Stimulated activated naive CD4-positive, alpha-beta T cell treated with Interleukin-2 at 50 U/mL for 16 hours (primary cell): ENCODE data around the gene PLGRKT.
"Not testable (repeated sequence)": the region's sequence is repeated elsewhere in the genome, so short reads cannot be mapped to it uniquely, and the experiment has no call there.

Experiments
- DNase-seq: peaks from one replicate; lab custom pipeline; 2025; lab: John Stamatoyannopoulos, UW

Gene PLGRKT, protein sequence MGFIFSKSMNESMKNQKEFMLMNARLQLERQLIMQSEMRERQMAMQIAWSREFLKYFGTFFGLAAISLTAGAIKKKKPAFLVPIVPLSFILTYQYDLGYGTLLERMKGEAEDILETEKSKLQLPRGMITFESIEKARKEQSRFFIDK

DNA sequence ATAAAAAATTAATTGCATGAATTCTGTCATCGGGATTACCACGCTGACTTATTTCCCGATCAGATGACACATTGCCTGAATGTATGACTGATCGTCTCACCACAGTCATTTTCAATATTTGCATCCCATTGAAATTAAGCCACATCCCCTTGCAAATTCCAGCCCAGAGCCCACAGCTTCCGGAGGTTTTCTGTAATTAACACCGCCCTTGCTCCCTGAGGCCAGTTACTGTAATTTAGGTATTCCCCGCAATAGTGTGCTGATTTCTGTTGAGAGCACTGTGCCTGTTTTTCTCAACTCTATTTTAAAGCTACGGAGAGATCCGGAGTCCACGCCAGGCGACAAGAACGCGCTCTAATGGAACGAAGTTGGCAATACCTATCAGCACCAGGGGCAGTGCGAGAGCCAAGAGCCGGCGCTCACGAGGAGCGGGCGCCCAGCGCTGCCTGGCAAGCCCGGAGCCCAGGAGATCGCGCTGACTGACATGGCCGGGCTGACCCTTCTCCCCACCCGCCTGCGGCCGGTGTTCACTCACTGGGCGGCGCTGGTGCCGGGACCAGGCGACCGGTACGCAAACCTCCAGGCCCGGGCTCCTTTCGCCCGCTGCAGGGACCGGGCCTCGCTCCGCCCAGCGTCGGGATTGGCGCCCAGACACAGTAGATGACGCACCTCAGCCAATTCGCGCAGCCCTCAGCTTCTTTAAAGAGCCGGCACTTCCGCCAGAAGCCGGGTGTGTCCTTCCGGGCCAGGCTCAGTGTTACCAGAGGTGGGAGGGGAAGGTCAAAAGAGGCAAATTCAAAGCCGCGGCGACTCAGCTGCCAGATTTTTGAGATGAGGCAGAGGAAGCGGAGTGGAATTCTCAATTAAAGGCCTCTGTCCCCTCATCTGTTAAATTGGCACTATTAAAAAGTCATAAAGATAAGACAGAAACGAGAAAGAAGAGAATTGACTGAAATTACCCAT is at the start of gene PLGRKT:
Gene PLGRKT (minus strand): TSS at position 672 of the 963 bp plus-strand sequence. CDS start 5,948 bp downstream, outside the sequence.
- peak; percentile 91 for DNase-seq

DNA sequence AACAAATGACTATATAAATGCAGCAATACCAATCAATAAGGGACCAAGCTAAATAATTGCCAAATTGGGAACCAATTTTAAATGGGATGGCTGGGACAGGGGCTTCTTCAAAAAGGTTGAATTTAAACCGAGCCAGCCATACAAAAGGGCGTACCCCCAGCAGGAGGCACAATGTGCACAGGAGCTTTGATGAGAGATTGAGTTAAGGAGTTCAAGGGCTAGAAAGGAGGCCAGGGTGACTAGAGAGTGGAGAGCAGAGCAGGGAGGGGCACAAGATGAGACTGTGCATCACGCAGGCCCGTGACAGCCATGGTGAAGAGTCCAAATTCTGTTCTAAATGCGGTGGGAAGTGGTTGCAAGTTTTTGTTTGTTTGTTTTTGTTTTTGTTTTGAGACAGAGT is 49.3 kb upstream of the PLGRKT start:
- DNase-seq = no peak

DNA sequence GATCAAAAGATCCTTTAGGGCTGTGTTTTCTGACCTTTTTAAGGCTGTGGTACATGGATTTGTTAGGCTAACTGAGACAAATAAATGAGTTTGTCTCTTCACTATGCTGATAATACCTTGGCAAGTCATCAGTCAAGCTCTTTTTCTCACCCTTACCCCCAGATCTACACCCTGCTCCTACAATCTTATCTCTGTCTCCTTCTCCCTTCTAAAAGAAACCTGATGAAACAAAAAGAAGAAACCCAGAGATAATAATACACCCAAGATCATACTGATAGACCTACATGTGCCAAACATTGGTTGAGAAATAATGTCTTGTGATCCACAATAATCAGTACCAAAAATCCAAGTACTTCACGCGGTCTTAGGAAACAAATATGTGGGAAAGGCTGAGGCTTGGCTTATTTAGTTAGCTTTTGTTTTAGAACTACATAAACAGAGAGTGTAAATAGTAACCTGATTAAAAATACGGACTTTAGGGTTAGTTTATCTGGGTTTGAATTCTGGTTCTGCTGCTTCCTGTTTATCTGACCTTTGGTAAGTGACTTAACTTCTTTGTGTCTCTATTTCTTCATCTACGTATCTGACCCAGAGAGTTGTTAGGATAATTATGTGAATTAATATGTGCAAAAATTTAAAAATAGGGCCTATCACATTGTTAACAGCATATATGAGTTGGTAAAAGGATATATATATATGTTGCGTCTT is 47.8 kb upstream of the PLGRKT start:
- DNase-seq = no peak

DNA sequence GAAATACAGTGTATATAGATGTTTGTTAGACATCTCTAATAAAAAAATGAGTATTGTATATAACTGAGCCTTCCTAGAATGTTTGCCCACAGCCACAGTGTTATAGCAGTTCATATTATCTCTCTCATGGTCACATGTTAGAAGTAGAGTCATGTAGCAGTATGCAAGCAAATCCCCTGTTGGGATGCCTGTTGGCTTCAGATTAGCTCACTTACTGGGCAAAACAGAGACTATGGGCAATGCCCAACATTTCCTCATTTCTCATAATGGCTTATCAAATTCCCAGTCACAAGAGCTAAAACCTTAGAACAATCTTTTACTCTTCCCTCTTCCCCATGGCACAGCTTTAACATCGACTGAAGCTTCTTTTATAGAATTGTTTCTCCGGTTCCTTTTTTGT is 45.6 kb upstream of the PLGRKT start:
- DNase-seq = no peak

DNA sequence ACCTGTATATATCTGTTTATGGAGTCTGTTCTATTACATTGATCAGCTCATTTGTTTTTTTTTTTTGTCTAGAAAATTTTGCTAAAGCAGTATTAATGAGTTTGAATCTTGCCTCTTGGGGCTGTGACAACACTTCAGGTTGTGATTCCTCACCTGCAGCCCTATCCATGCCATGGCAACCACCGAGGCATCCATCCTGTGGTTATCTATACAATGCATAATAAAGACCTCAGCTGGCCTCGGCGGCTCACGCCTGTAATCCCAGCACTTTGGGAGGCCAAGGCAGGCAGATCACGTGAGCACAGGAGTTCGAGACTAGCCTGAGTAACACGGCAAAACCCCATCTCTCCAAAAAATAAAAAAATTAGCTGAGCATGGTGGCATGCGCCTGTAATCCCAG is 44.5 kb upstream of the PLGRKT start:
- no peak for DNase-seq

DNA sequence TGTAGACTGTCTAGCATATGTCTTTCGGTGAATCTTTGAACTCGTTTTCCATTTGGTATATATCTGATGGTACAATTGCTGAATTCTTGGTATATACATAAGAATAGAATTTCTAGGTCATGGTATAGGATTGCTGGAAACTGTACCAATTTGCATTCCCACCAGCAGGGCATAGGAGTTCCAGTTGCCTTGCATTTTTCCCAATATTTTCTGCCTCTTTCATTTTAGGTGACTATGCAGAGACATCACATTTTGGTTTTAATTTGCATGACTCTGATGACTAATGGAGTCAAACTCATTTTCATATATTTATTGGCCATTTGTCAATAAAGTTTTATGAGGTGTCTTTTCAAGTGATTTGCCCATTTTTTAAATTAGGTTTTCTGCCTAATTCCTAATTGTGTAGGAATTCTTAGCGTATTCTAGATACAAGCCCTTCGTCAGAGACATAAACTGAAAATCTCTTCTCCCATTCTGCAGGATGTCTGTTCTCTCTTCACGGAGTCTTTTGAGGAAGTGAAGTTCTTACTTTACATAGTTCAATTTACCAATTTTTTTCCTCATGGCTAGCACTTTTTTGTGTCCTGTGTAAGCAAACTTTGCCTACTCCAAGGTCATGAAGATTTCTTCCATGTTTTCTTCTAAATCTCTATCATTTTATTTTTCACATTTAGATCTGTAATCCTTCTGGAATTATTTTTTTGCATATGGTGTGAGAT is 43.8 kb upstream of the PLGRKT start:
- no peak for DNase-seq

DNA sequence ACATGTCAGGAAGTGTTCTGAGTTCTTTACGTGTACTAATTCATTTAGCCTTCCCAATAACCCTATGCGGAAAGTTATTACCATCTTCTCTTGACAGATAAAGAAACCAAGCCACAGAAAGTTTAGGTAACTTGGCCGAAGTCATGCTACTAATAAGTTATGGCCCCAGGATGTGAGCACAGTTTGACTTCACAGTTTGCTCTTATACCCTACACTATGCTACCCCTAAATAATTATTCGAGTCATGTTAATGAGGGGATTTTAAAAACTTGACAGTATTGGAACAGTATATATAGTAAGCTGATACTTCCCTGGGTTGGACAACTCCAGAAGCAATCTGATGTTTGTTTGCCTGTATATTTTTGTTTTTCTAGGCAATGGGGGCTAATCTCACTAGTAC is 43.2 kb upstream of the PLGRKT start:
- DNase-seq = no peak

DNA sequence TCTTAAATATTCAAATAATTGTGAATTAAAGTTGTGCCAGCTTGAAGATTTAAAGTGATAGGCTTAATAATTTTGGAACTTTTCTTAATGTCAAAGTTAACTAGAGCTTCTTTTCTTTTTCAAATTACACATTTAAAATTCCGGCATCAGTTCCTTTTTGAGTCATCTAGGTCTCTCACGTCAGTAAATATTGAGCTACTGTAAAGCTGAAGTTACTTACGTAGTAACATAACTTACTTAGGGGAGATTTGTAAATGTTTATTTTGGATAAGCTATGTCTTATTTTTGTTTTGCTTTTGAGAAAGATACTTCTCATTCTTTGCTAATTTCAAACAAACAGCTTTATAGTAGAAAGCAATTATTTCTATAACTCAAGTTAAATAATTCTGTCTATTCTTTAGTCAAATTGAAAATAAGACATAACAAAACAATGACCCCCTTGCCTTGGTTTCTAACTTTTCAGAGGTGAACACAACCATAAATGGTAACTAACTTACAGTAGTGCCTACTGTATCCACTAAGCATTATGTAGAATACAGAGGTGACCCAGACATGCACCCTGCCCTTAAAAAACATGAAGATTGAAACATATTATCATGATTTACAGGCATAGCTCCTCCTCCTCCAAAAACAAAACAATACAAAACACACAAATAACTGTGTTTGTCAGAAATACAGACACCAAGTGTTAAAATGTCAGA is 42.4 kb upstream of the PLGRKT start:
- no peak for DNase-seq

DNA sequence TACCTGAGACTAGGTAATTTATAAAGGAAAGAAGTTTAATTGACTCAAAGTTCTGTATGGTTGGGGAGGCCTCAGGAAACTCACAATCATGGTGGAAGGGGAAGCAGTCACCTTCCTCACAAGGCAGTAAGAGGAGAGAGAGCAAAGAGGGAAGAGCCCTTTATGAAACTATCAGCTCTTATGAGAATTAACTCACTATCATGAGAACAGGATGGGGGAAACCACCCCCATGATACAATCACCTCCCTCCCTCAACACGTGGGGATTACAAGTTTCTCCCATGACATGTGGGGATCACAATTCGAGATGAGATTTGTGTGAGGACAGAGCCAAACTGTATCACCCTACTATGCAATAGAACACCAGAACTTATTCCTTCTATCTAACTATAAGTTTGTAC is 40.5 kb upstream of the PLGRKT start:
- DNase-seq = no peak

DNA sequence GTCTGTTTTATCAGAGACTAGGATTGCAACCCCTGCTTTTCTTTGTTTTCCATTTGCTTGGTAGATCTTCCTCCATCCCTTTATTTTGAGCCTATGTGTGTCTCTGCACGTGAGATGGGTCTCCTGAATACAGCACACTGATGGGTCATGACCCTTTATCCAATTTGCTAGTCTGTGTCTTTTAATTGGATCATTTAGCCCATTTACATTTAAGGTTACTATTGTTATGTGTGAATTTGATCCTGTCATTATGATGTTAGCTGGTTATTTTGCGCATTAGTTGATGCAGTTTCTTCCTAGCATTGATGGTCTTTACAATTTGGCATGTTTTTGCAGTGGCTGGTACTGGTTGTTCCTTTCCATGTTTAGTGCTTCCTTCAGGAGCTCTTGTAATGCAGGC is 37.9 kb upstream of the PLGRKT start:
- DNase-seq = not testable (repeated sequence)

DNA sequence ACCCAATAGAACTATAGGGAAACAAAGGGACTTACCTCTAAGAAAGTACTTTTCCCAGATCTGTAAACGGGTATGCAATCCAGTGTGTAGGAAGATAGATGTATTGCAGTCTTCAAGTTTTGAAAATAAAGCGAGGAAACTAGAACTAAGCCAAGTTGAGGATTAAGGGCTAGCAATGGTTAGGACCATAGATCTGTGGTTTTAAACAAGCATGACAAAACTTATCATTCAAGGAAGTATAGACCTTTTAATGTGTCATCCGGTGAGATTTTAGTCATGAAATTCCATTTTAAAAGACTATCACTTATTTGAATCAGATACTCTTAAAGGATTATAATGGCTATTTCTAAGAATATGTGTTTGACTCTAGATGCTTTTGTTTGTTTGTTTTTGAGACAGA is 33.1 kb upstream of the PLGRKT start:
- DNase-seq = no peak

DNA sequence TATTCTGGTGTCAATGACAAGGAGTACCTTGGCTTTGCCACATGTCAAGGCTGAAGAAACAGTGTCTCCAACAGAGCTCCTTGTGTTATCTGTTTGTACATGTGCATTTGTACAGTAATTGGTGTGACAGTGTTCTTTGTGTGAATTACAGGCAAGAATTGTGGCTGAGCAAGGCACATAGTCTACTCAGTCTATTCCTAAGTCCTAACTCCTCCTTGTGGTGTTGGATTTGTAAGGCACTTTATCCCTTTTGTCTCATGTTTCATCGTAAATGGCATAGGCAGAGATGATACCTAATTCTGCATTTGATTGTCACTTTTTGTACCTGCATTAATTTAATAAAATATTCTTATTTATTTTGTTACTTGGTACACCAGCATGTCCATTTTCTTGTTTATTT is 32.4 kb upstream of the PLGRKT start:
- DNase-seq = no peak

DNA sequence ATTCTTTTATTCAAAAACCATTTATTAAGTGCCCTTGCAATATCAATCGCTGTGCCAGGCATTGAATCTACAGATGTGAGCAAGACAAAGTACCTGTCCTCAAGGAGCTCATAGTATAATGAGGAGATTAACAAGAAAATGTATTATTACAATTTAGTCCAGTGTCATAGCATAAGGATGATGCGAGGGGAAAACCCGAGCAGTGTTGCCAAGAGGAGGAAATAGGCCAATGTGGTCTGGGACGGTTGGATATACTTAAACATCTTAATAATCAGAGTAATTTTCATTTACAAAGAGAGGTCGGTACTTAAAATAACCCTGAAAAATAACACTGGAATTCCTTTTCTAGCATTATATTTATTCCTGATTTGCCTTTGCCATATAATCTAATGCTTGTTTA is 31.1 kb upstream of the PLGRKT start:
- DNase-seq = no peak

DNA sequence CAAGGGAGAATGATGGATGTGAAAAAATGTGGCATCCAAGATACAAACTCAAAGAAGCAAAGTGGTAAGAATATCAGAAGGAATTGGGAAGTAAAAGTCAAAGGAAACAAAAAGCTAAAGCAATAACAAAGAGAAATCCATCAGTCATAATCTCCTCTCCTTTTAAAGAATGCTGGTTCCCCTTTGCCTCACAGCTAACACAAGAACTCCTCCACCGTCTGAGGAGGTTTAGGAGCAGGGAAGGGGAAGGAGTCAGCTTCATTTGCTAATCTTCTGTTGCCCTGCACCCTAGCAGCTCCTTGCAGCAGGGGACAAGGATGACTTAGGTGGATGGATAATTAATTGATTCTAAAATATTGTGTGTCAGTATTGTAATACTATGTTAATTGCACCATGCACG is 29.0 kb upstream of the PLGRKT start:
- no peak for DNase-seq

DNA sequence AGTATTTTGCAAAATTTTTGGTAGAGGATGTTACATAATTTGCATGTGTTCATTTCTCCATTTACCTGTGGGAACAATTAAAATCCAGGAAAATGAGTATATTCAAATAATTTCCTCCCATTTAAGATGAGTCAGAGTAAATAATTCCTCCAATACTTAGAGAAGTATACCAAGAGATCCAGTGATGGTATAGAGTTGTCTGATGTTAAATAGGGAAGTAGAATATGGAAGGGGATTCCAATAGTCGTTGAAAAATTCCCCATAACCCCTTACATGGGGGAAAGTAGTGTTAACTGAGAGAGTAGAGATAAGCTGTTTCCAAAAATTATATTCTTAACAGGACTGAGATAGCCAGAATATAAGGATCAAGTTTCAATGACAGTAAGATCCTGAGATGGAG is 28.3 kb upstream of the PLGRKT start:
- DNase-seq = no peak

DNA sequence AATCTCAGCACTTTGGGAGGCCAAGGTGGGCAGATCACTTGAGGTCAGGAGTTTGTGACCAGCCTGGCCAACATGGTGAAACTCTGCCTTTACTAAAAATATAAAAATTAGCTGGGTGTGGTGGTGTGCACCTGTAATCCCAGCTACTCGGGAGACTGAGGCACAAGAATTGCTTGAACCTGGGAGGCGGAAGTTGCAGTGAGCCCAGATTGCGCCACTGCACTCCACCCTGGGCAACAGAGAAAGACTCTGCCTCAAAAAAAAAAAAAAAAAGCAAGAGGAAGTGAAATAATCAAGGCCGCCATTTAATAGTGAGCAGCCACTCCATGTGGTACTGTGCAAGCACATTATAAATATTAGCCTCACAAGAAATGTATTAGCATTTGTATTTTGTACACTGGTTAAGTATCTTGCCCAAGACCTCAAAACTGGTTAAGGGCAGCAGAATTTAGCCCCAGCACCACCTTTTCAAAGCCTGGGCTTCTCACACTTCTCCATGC is 27.2 kb upstream of the PLGRKT start:
- not testable (repeated sequence) for DNase-seq

DNA sequence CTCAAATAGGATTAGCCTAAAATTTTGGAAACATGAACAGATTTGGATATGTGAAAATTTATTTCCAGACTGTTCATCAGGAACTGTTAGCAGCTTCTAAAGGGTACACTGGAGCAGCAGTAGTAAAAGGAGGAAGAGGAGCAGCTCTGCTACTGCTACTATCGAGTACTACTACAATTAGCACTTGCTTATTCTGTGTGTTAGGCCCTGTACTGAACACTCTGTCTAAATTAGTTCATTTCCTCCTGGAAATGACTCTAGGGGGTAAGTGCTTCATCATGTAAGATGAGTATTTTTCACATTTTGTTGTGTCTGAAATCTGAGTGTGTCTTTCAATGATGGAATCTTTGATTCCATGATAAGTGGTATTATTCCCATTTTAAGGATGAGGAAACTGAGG is 22.4 kb upstream of the PLGRKT start:
- no peak for DNase-seq

DNA sequence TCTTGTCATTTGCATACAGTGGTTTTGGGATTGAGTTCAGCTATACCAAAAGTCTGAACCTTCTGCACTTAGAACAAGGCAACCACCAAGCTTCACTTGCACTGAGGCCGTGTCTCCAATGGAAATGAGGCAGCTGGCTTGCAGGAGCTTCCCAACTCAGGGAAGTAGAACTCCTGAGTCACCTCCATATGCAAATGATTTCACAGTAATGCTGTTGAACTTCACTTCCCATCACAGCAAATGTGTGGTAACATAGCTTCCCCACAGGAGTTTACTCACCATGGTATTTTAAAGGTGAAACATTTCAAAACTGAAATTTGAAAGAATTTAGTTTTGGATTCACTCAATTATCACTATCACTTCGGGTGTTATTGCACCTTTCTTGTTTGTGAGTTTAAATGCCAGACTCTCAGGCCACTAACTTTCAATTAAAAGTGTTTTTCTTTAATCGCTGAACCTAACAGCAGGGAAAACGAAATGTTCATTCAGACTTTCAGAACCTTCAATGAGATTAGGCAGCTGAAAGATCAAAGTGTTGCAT is 21.6 kb upstream of the PLGRKT start:
- DNase-seq = peak; percentile 9

DNA sequence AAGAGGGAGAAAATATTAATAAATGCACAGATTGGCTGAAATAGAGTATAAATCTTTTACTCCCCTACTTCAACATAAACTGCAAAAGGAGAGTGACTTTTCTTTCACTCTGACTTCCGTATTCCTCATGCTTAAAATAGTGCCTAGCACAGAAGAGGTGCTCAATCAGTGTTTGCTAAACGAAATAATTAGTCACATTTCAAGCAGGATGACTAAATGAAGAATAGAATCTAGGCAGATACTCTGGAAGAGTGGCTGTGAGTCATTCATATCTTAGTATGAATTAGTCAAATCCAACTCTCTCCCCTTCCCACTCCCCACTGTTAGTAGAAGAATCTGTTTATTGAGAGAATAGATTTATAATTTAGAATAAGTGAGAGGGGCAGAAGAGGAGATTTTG is 17.5 kb upstream of the PLGRKT start:
- DNase-seq = no peak

DNA sequence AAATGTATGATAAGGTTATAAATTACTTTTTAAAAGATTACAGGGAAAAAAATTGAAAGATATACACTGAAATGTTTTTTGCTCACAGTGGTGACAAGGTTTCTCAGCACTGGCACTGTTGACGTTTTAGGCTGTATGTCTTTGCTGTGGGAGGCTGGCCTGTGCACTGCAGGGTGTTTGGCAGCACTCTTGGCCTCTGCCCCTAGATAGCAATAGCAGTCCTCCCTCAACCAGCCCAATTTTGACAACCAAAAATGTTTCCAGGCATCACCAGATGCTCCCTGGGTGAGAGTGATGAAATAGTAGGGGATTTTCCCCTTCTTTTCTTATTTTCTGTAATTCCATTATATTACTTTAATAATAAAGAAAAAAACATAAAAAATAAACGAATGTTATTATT is 15.9 kb upstream of the PLGRKT start:
- DNase-seq = peak; percentile 13

DNA sequence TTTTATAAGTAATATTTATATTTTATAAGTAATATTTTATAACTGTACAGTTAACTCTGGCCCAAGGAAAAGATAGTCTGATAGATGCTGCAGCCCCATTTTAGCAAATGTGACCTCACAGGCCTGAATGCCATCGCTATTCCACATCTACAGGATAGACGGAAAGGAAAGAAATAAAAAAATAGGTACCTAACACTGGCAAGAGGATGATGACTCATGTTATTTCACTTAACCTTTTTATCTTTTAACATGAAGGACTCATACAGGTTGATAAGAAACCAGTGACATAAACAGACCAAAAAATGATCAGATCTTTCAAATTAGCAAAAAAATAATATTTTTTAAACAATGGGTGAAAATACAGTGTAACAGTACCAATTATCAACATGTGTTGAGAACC is 15.3 kb upstream of the PLGRKT start:
- DNase-seq = no peak
